Measurements from ENCODE around the gene PDGFA. TPM values are rescaled to one million over a fixed set of nuclear protein-coding genes. Genes with fewer than 3 reads are reported as not detected.

Gene PDGFA
- total RNA-seq (10 to 100 TPM; 19.4 to 50.9 (median 23.3) TPM), polyA plus RNA-seq (10 to 100 TPM; 11.8 to 17.9 TPM)
- long read RNA-seq, donor 1, transcript PDGFA-203 (6 exons, 2,305 nt) = major isoform, 5 of 9 reads
- long read RNA-seq, donor 1, partial matches to known transcripts = 1 of 9 reads
- long read RNA-seq, donor 1, other reads (novel, unspliced or antisense) = 3 of 9 reads
- long read RNA-seq, donor 2, partial matches to known transcripts = 1 of 13 reads
- long read RNA-seq, donor 2, other reads (novel, unspliced or antisense) = 8 of 13 reads
- long read RNA-seq, donor 3, transcript PDGFA-203 (6 exons, 2,305 nt) = major isoform, 6 of 10 reads
- long read RNA-seq, donor 3, partial matches to known transcripts = 0 of 10 reads
- long read RNA-seq, donor 3, other reads (novel, unspliced or antisense) = 4 of 10 reads

GRCh38 chr7:519484-520390 is at the start of gene PDGFA:
Gene PDGFA (minus strand): TSS chr7:519846. CDS start chr7:519001, 845 bp downstream.
- Histone ChIP-seq H3K9me3 (no peaks in the 10 kb centered on the region), H3K27ac (peak within 1 kb of the TSS; percentile 86 to 97 (median 92)), H3K36me3 (no peaks in the 10 kb centered on the region), H3K4me1 (peaks cover 0 to 80% (median 35%) of the 10 kb centered on the region in 12 donors), H3K4me3 (peak within 1 kb of the TSS; percentile 62 to 93 (median 80)), H3K27me3 (peaks cover 0 to 64% (median 0%) of the 10 kb centered on the region in 9 donors)
- peak in 3 of 4 donors; percentile 23 to 33 (median 29) for ATAC-seq
- intact Hi-C loops (cut with DNase I) = loop anchor here (2.0 to 10.0 kb wide), 15 partner anchors 73 to 358 kb away; partner anchors contain the start of genes DNAAF5 (in 2 of the 10), GET4 (in 2 of the 10) and PRKAR1B (in 2 of the 10)
- peak in 4 of 5 donors; percentile 64 to 74 (median 70) for DNase-seq
- TF ChIP-seq POLR2A (IDR thresholded peaks at IDR 0.05) = peak in 1 of 2 donors; percentile 30
- peak in 4 of 12 donors; percentile 20 to 36 (median 30) for TF ChIP-seq CTCF (IDR thresholded peaks at IDR 0.05)
- WGBS, 4 donors = 0 to 2% (median 1%) methylated on average over 7 to 132 of the region's 132 CpGs

- ATAC-seq (peak; percentile 33 to 81 (median 62)), DNase-seq (peak in 4 of 5 donors; percentile 59 to 76 (median 71))
- peak overlapping the region in 10 of 12 donors; percentile 23 to 83 (median 50) for H3K27ac ChIP-seq
- H3K27me3 ChIP-seq = no peaks in the 10 kb centered on the region
- intact Hi-C loops (cut with DNase I) = no loop called here
- peak overlapping the region in 5 of 12 donors; percentile 11 to 31 (median 26) for H3K4me3 ChIP-seq
- no peaks in the 10 kb centered on the region for H3K36me3 ChIP-seq
- no peaks in the 10 kb centered on the region for H3K9me3 ChIP-seq
- TF ChIP-seq POLR2A (IDR thresholded peaks at IDR 0.05) (no peak), CTCF (IDR thresholded peaks at IDR 0.05) (no peak)
- peaks cover 0 to 40% (median 19%) of the 10 kb centered on the region in 12 donors for H3K4me1 ChIP-seq
- WGBS, 4 donors = 27 to 36% (median 33%) methylated on average over 27 to 33 of the region's 33 CpGs
Observed at GRCh38 chr7:568031-568951, 48.6 kb upstream of the PDGFA start.

GRCh38 chr7:567305-567883 is 47.7 kb upstream of the PDGFA start:
- Histone ChIP-seq H3K27me3 (no peaks in the 10 kb centered on the region), H3K4me1 (peaks cover 0 to 40% (median 19%) of the 10 kb centered on the region in 12 donors), H3K36me3 (no peaks in the 10 kb centered on the region), H3K4me3 (no peak overlapping the region), H3K27ac (peak overlapping the region in 5 of 12 donors; percentile 45 to 81 (median 70)), H3K9me3 (no peaks in the 10 kb centered on the region)
- no peak for TF ChIP-seq CTCF (IDR thresholded peaks at IDR 0.05)
- TF ChIP-seq POLR2A (IDR thresholded peaks at IDR 0.05) = no peak
- WGBS, 4 donors = 93 to 98% (median 96%) methylated on average over 2 of the region's 3 CpGs
- ATAC-seq (no peak), DNase-seq (no peak)
- intact Hi-C loops (cut with DNase I) = no loop called here
